HL-60 (cell line): ENCODE measurements around the gene SCN2A.

ENCODE experiments used
- GABPA ChIP-seq: IDR thresholded peaks from 2 replicates; pipeline ENCODE4 v1.6.1; 2012; ENCODE audit warnings: low read depth
- POLR2AphosphoS5 ChIP-seq: IDR thresholded peaks from 2 replicates; pipeline ENCODE4 v1.6.1; 2012; ENCODE audit warnings: low read depth
- SPI1 ChIP-seq: IDR thresholded peaks from 2 replicates; pipeline ENCODE4 v1.6.1; 2012; ENCODE audit warnings: low read depth, mild to moderate bottlenecking, borderline replicate concordance
- TF ChIP-seq, protein P1 (sequence below): IDR thresholded peaks from 2 replicates; pipeline ENCODE4 v1.6.1; 2012; ENCODE audit warnings: low read depth; ENCODE audit not compliant: insufficient replicate concordance
- TF ChIP-seq, protein P2 (sequence below): IDR thresholded peaks from one replicate; pipeline ENCODE4 v1.5.1; 2011; ENCODE audit warnings: low read length, control low read depth, inconsistent platforms; ENCODE audit not compliant: insufficient read depth

- TF ChIP-seq, protein P1, sequence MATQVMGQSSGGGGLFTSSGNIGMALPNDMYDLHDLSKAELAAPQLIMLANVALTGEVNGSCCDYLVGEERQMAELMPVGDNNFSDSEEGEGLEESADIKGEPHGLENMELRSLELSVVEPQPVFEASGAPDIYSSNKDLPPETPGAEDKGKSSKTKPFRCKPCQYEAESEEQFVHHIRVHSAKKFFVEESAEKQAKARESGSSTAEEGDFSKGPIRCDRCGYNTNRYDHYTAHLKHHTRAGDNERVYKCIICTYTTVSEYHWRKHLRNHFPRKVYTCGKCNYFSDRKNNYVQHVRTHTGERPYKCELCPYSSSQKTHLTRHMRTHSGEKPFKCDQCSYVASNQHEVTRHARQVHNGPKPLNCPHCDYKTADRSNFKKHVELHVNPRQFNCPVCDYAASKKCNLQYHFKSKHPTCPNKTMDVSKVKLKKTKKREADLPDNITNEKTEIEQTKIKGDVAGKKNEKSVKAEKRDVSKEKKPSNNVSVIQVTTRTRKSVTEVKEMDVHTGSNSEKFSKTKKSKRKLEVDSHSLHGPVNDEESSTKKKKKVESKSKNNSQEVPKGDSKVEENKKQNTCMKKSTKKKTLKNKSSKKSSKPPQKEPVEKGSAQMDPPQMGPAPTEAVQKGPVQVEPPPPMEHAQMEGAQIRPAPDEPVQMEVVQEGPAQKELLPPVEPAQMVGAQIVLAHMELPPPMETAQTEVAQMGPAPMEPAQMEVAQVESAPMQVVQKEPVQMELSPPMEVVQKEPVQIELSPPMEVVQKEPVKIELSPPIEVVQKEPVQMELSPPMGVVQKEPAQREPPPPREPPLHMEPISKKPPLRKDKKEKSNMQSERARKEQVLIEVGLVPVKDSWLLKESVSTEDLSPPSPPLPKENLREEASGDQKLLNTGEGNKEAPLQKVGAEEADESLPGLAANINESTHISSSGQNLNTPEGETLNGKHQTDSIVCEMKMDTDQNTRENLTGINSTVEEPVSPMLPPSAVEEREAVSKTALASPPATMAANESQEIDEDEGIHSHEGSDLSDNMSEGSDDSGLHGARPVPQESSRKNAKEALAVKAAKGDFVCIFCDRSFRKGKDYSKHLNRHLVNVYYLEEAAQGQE: no peak
- TF ChIP-seq, protein P2, sequence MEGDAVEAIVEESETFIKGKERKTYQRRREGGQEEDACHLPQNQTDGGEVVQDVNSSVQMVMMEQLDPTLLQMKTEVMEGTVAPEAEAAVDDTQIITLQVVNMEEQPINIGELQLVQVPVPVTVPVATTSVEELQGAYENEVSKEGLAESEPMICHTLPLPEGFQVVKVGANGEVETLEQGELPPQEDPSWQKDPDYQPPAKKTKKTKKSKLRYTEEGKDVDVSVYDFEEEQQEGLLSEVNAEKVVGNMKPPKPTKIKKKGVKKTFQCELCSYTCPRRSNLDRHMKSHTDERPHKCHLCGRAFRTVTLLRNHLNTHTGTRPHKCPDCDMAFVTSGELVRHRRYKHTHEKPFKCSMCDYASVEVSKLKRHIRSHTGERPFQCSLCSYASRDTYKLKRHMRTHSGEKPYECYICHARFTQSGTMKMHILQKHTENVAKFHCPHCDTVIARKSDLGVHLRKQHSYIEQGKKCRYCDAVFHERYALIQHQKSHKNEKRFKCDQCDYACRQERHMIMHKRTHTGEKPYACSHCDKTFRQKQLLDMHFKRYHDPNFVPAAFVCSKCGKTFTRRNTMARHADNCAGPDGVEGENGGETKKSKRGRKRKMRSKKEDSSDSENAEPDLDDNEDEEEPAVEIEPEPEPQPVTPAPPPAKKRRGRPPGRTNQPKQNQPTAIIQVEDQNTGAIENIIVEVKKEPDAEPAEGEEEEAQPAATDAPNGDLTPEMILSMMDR: no peak
- TF ChIP-seq POLR2AphosphoS5 (no peak), SPI1 (no peak), GABPA (no peak)
These were observed 42.2 kb downstream of the SCN2A start for GRCh38 chr2:165281387-165281786.
